NT2/D1 (cell line): ENCODE measurements around the gene SGPP2.
"Not testable (repeated sequence)": the region's sequence is repeated elsewhere in the genome, so short reads cannot be mapped to it uniquely, and the experiment has no call there.

Source experiments
- DNase-seq: peaks from one replicate; pipeline ENCODE4 v3.0.0-alpha.2; 2011; ENCODE audit warnings: low read depth, low spot score
- H3K27me3 ChIP-seq: 2 replicates; pipeline ENCODE4 v1.6.0; 2011; ENCODE audit warnings: mild to moderate bottlenecking; ENCODE audit not compliant: insufficient read length, insufficient read depth
- H3K36me3 ChIP-seq: 2 replicates; pipeline ENCODE4 v1.6.1; 2011; ENCODE audit warnings: mild to moderate bottlenecking, low read length, mixed read lengths; ENCODE audit not compliant: insufficient read depth, insufficient read length
- H3K4me1 ChIP-seq: 2 replicates; pipeline ENCODE4 v1.5.1; 2011; ENCODE audit not compliant: insufficient read depth, insufficient read length
- H3K4me3 ChIP-seq: 2 replicates; pipeline ENCODE4 v1.5.1; 2011; ENCODE audit warnings: low read depth; ENCODE audit not compliant: insufficient read length
- H3K9ac ChIP-seq: 2 replicates; pipeline ENCODE4 v1.6.0; 2011; ENCODE audit warnings: low read depth; ENCODE audit not compliant: insufficient read length
- H3K9me3 ChIP-seq: 2 replicates; pipeline ENCODE4 v1.5.1; 2011; ENCODE audit warnings: mild to moderate bottlenecking, low read length; ENCODE audit not compliant: insufficient read depth
- SUZ12 ChIP-seq: IDR thresholded peaks from 2 replicates; pipeline ENCODE4 v1.6.1; 2011; ENCODE audit not compliant: insufficient read length, insufficient read depth; ENCODE audit errors: extremely low read depth
- YY1 ChIP-seq: IDR thresholded peaks from 2 replicates; pipeline ENCODE4 v1.6.1; 2011; ENCODE audit not compliant: insufficient read length, insufficient read depth
- ZNF274 ChIP-seq: IDR thresholded peaks from 2 replicates; pipeline ENCODE4 v1.6.1; 2011; ENCODE audit warnings: mild to moderate bottlenecking, low read depth, low read length

SGPP2 gene

GRCh38 chr2:222430071-222430470 lies 5.7 kb downstream of the SGPP2 start:
- TF ChIP-seq SUZ12 (no peak), YY1 (no peak), ZNF274 (no peak)
- Histone ChIP-seq H3K9ac (no peak overlapping the region), H3K9me3 (peaks cover 5% of the 10 kb centered on the region; the same call in 1 of the 2 replicates), H3K27me3 (peaks cover 48% of the 10 kb centered on the region), H3K4me1 (no peaks in the 10 kb centered on the region), H3K36me3 (no peaks in the 10 kb centered on the region), H3K4me3 (no peak overlapping the region)
- DNase-seq: no peak

GRCh38 chr2:222430681-222431080 lies 6.3 kb downstream of the SGPP2 start:
- TF ChIP-seq YY1 (no peak), SUZ12 (no peak), ZNF274 (no peak)
- Histone ChIP-seq H3K9me3 (peaks cover 5% of the 10 kb centered on the region; the same call in 1 of the 2 replicates), H3K36me3 (no peaks in the 10 kb centered on the region), H3K4me3 (no peak overlapping the region), H3K4me1 (no peaks in the 10 kb centered on the region), H3K9ac (no peak overlapping the region), H3K27me3 (peaks cover 42% of the 10 kb centered on the region)
- DNase-seq: no peak

GRCh38 chr2:222431869-222432268 lies 7.5 kb downstream of the SGPP2 start:
- DNase-seq: no peak
- Histone ChIP-seq H3K4me1 (no peaks in the 10 kb centered on the region), H3K9me3 (peaks cover 5% of the 10 kb centered on the region; the same call in 1 of the 2 replicates), H3K9ac (no peak overlapping the region), H3K4me3 (no peak overlapping the region), H3K27me3 (peaks cover 30% of the 10 kb centered on the region), H3K36me3 (no peaks in the 10 kb centered on the region)
- TF ChIP-seq SUZ12 (no peak), YY1 (no peak), ZNF274 (no peak)

- no peak for DNase-seq
- H3K27me3 ChIP-seq: peaks cover 15% of the 10 kb centered on the region
- H3K4me1 ChIP-seq: no peaks in the 10 kb centered on the region
- TF ChIP-seq SUZ12 (no peak), YY1 (no peak), ZNF274 (no peak)
- no peaks in the 10 kb centered on the region for H3K36me3 ChIP-seq
- peaks cover 5% of the 10 kb centered on the region; the same call in 1 of the 2 replicates for H3K9me3 ChIP-seq
- no peak overlapping the region for H3K4me3 ChIP-seq
- no peak overlapping the region for H3K9ac ChIP-seq
Measured at GRCh38 chr2:222433332-222434173, 9.2 kb downstream of the SGPP2 start.

- H3K36me3 ChIP-seq: no peaks in the 10 kb centered on the region
- peaks cover 15% of the 10 kb centered on the region for H3K27me3 ChIP-seq
- no peak overlapping the region for H3K9ac ChIP-seq
- H3K9me3 ChIP-seq: peaks cover 5% of the 10 kb centered on the region; the same call in 1 of the 2 replicates
- DNase-seq: no peak
- H3K4me1 ChIP-seq: no peaks in the 10 kb centered on the region
- H3K4me3 ChIP-seq: no peak overlapping the region
- no peak for TF ChIP-seq YY1
- TF ChIP-seq SUZ12: no peak
- TF ChIP-seq ZNF274: no peak
Measured at GRCh38 chr2:222434204-222434603, 9.9 kb downstream of the SGPP2 start.

GRCh38 chr2:222435400-222436039 lies 11.2 kb downstream of the SGPP2 start:
- not testable (repeated sequence) for H3K4me1 ChIP-seq, H3K36me3 ChIP-seq, H3K4me3 ChIP-seq, H3K9me3 ChIP-seq, DNase-seq, H3K9ac ChIP-seq
- H3K27me3 ChIP-seq: peaks cover 15% of the 10 kb centered on the region

GRCh38 chr2:222436040-222436413 lies 11.7 kb downstream of the SGPP2 start:
- no peak overlapping the region for H3K4me3 ChIP-seq
- no peaks in the 10 kb centered on the region for H3K36me3 ChIP-seq
- H3K9me3 ChIP-seq: no peaks in the 10 kb centered on the region
- TF ChIP-seq ZNF274: no peak
- TF ChIP-seq YY1: no peak
- no peak for TF ChIP-seq SUZ12
- H3K27me3 ChIP-seq: peaks cover 15% of the 10 kb centered on the region
- no peaks in the 10 kb centered on the region for H3K4me1 ChIP-seq
- H3K9ac ChIP-seq: no peak overlapping the region
- DNase-seq: no peak
